PFSK-1 (cell line): ENCODE measurements around the gene SYT13.

Experiments used
- SIN3A ChIP-seq: IDR thresholded peaks from 2 replicates; pipeline ENCODE4 v1.6.1; 2012; ENCODE audit warnings: mild to moderate bottlenecking, low read length, moderate library complexity, borderline replicate concordance; ENCODE audit not compliant: insufficient read depth
- TAF1 ChIP-seq: IDR thresholded peaks from 2 replicates; pipeline ENCODE4 v1.6.1; 2012; ENCODE audit warnings: low read length, control low read depth, borderline replicate concordance; ENCODE audit not compliant: insufficient read depth

DNA sequence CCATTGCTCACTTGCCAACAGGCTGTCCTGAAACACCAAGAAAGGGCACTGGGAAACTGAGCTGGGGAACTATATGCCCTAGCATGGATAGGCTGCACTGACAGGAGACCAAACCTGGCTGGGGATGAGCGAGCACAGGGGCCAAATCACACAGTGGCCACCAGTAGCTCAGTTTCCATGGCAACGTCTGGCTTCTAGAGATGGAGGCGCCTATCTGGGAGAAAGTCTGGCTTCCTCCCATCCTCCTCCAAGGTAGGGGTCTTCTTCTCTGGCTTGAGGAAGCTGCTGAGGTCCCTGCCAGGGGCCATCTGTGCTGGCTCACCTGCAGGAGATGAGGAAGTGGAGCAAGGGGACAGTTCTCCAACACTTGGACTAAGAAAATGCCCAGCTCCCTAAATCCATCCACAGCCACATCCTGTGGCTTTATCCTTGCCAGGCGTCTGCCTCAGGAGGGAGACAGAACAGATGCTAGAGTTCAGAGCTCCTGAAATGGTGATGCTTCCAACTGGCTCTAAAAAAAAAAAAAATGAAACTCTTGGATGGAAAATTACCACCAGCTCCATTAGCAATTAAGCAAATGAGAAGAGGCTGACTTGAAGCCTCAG is 48.3 kb downstream of the SYT13 start:
- no peak for TF ChIP-seq TAF1
- no peak for TF ChIP-seq SIN3A
